Prostate gland (tissue), 2 donors: ENCODE data around the gene SUMO3.

Experiments used
- CTCF ChIP-seq, 4 experiments: fragments of 200-600 bp in 2 of 4; fragments of 450-650 bp in 2 of 4; sonication (generic) in 2 of 4; IDR thresholded peaks; 1 replicate in 3 of 4; 2 replicates in 1 of 4; pipeline ENCODE4 v1.5.1; 2016 to 2019; ENCODE audit warnings: antibody characterized with exemption in 4 of 4, mild to moderate bottlenecking in 2 of 4, moderate library complexity in 2 of 4
- POLR2A ChIP-seq: fragments of 450-650 bp; IDR thresholded peaks from one replicate; pipeline ENCODE4 v1.6.1; 2016; ENCODE audit warnings: antibody characterized with exemption, mild to moderate bottlenecking

DNA sequence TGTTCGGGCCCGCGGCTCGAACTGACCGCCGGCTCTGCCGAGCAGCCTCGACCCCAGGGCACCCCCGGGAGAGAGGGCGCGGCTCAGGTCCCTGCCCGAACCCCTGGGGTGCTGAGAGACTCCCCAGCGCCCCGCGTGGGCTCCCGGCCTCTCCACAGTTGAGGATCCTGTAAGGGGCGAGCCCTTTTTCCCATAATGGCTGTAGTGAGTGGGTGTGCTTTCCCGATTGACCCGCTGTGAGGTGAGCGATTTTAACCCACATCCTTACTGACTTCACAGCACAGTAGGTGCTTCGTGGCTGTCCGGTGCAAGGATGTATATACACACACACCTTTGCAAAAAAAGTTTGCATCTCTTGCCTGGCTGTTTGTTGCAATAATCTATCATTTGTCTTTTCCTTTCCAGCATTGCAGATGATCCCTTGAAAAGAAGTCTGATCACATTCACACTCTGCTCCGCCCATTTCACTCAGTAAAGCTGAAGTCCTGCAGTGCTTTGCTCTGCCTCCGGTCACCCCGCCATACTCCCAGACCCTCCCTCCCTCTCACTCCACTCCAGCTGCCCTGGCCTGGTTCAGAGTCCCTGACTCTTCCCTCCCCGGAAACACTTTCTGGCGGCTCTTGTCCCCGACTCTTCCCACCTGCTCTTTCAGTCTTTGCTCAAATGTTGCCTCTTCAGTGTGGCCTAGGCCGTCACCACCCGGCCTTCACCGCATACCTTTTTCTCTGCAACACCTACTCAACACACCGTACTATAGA is 15.3 kb downstream of the SUMO3 start:
- TF ChIP-seq CTCF (IDR thresholded peaks at IDR 0.05) = no peak
- TF ChIP-seq POLR2A = no peak
